ENCODE data around the gene C17orf107. TPM values are rescaled to one million over a fixed set of nuclear protein-coding genes. Genes with fewer than 3 reads are reported as not detected.
A peak's percentile ranks its signal among the peaks of the same experiment; 100 is the strongest.

Gene C17orf107
- total and polyA plus RNA-seq, 12 donors, result 0.42 to 4.2 (median 1.1) TPM

- intact Hi-C loops (cut with DNase I), result no loop called here
- TF ChIP-seq POLR2A (IDR thresholded peaks at IDR 0.05) (no peak), CTCF (IDR thresholded peaks at IDR 0.05) (no peak)
- H3K4me1 ChIP-seq (replicated peaks in 1 of 2), result peaks cover 0 to 9% of the 10 kb centered on the region in 2 donors
- no peaks in the 10 kb centered on the region for H3K27me3 ChIP-seq
- peaks cover 0 to 36% of the 10 kb centered on the region in 2 donors for H3K36me3 ChIP-seq (replicated peaks in 1 of 2)
- 74 to 88% (median 83%) methylated on average over 5 to 8 of the region's 8 CpGs for WGBS, 4 donors
- H3K27ac ChIP-seq, result no peak overlapping the region
- H3K9me3 ChIP-seq (replicated peaks in 1 of 3), result no peaks in the 10 kb centered on the region
- DNase-seq, result no peak
- no peak overlapping the region for H3K4me3 ChIP-seq
Measured at GRCh38 chr17:4898351-4898750, 985 bp upstream of the C17orf107 start.

GRCh38 chr17:4898927-4899326 lies 409 bp upstream of the C17orf107 start:
- intact Hi-C loops (cut with DNase I), result no loop called here
- DNase-seq, result no peak
- TF ChIP-seq CTCF (IDR thresholded peaks at IDR 0.05), result no peak
- TF ChIP-seq POLR2A (IDR thresholded peaks at IDR 0.05), result no peak
- 19 to 47% (median 27%) methylated on average over 16 to 34 of the region's 34 CpGs; no CpG with 5 or more reads in 1 of the 4 donors for WGBS, 4 donors
- H3K27me3 ChIP-seq, result no peaks in the 10 kb centered on the region
- no peaks in the 10 kb centered on the region for H3K9me3 ChIP-seq (replicated peaks in 1 of 3)
- H3K4me3 ChIP-seq, result peak overlapping the region in 2 of 4 donors; percentile 13 to 68
- peaks cover 0 to 30% of the 10 kb centered on the region in 2 donors for H3K36me3 ChIP-seq (replicated peaks in 1 of 2)
- peak overlapping the region in 1 of 5 donors; percentile 34 for H3K27ac ChIP-seq
- peaks cover 0 to 9% of the 10 kb centered on the region in 2 donors for H3K4me1 ChIP-seq (replicated peaks in 1 of 2)

- peaks cover 0 to 9% of the 10 kb centered on the region in 2 donors for H3K4me1 ChIP-seq (replicated peaks in 1 of 2)
- H3K27me3 ChIP-seq, result no peaks in the 10 kb centered on the region
- H3K27ac ChIP-seq, result no peak overlapping the region
- no peaks in the 10 kb centered on the region for H3K9me3 ChIP-seq (replicated peaks in 1 of 3)
- 54 to 76% (median 64%) methylated on average over 37 to 65 of the region's 65 CpGs for WGBS, 4 donors
- H3K36me3 ChIP-seq (replicated peaks in 1 of 2), result peaks cover 0 to 15% of the 10 kb centered on the region in 2 donors
- intact Hi-C loops (cut with DNase I), result loop anchor here in 1 of 2 donors (10.0 kb wide), 1 partner anchor 84 kb away; the partner anchor contains the start of gene CAMTA2
- DNase-seq, result no peak
- TF ChIP-seq CTCF (IDR thresholded peaks at IDR 0.05), result no peak
- TF ChIP-seq POLR2A (IDR thresholded peaks at IDR 0.05), result no peak
- H3K4me3 ChIP-seq, result peak overlapping the region in 1 of 4 donors; percentile 68
Measured at GRCh38 chr17:4900231-4901107, 1.1 kb downstream of the C17orf107 start.

- H3K27ac ChIP-seq, result peak overlapping the region in 1 of 5 donors; percentile 34
- TF ChIP-seq POLR2A (IDR thresholded peaks at IDR 0.05) (no peak), CTCF (IDR thresholded peaks at IDR 0.05) (no peak)
- H3K4me3 ChIP-seq, result no peak overlapping the region
- intact Hi-C loops (cut with DNase I), result loop anchor here in 1 of 2 donors (10.0 kb wide), 1 partner anchor 84 kb away; the partner anchor contains the start of gene CAMTA2
- WGBS, 4 donors, result 69 to 85% (median 75%) methylated on average over 31 to 37 of the region's 37 CpGs
- no peaks in the 10 kb centered on the region for H3K27me3 ChIP-seq
- H3K4me1 ChIP-seq (replicated peaks in 1 of 2), result peaks cover 0 to 9% of the 10 kb centered on the region in 2 donors
- DNase-seq, result no peak
- no peaks in the 10 kb centered on the region for H3K9me3 ChIP-seq (replicated peaks in 1 of 3)
- H3K36me3 ChIP-seq (replicated peaks in 1 of 2), result peaks cover 0 to 8% of the 10 kb centered on the region in 2 donors
Measured at GRCh38 chr17:4901108-4901647, 1.8 kb downstream of the C17orf107 start.
